GM19468 (cell line): ENCODE data around the gene CLIP2.
"Not testable (repeated sequence)": the region's sequence is repeated elsewhere in the genome, so short reads cannot be mapped to it uniquely, and the experiment has no call there.

Experiments used
- ATAC-seq: cut with Tn5 transposase; IDR thresholded peaks from one replicate; pipeline ENCODE4 v1.9.1; 2021; ENCODE audit warnings: mild to moderate bottlenecking, moderate library complexity, moderate number of reproducible peaks; ENCODE audit not compliant: unreplicated experiment; ENCODE audit errors: extremely low read depth

The CLIP2 gene

DNA sequence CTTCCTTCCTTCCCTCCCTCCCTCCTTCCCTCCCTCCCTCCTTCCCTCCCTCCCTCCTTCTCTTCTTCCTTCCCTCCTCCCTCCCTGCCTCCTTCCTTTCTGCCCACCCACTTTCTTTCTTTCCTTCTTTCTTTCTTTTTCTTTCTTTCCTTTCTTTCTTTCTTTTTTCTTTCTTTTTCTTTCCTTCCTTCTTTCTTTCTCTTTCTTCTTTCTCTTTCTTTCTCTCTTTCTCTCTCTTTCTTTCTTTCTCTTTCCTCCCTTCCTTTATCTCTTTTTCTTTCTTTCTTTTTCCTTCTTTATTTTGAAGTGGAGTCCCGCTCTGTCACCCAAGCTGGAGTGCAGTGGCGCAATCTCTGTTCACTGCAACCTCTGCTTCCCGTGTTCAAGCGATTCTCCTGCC, 130.8 kb downstream of the CLIP2 start:
- no peak for ATAC-seq

DNA sequence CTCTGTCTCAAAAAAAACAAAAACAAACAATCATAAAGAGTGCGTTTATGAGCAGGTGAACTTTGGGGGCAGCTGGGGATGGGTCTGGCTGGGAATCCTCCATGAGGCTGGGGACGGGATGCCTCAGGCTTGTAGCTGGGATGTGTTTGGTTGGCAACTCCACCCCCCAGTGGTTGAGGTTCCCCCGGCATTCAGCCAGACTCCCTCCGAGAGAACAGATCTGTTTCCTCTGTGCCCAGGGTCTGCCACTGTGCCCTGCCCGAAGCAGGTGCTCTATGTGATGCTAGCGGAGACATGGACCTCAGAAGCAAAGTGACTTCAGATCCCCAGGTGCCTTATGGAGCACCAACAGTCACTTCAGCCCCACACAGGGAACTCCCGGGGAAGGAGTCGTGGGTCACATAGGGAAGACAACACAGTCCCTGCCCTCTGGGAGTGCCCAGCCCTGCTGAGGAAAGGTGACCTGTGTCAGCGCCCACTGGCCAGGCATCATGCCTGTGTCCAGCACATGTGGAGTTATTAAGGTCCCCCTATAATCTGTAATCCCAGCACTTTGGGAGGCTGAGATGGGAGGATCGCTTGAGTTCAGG, 135.2 kb downstream of the CLIP2 start:
- no peak for ATAC-seq

DNA sequence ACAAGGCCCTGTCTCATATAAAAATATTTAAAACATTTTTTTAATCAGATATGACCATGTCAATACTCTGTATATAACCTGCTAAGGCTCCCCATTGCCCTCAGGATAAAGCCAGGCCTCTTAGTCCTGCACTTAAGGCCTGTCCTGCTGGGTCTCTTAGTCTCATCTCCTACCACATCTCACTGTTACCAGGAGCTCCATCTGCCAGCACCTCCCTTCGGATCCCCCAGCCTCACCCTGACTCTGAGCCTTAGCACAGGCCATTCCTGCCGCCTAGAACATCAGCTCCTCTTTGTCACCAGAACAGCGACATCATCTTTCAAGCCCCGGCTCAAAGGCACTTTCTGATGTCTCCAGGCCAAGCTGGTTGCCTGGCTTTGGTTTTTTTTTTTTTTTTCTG, 138.8 kb downstream of the CLIP2 start:
- no peak for ATAC-seq

DNA sequence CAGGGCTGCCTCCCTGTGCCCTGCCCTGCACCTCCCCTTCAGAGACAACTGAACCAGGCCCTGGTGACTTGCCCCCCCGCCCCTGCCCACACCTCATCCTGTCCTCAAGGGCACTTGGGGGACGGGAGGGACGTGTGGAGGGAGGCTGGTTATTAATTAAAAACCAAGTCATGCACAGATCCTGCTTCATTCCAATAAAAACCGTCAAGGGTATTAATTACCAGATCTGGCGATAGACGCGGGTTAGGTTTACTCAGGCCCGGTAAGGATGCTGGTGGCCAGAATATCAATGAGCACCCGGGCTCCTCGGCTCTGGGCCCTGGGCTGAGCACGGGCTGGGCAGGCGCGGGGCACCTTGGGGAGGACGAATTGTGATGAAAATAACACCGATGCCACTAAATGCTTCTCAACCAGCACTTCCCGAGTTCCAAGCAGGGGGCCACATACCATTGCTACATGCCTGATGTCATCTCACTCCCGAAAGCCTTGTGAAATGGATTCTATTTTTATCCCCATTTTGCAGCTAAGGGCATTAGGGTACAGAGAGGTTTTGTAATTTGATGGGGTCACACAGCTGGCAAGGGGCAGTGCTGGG, 140.0 kb downstream of the CLIP2 start:
- no peak for ATAC-seq

DNA sequence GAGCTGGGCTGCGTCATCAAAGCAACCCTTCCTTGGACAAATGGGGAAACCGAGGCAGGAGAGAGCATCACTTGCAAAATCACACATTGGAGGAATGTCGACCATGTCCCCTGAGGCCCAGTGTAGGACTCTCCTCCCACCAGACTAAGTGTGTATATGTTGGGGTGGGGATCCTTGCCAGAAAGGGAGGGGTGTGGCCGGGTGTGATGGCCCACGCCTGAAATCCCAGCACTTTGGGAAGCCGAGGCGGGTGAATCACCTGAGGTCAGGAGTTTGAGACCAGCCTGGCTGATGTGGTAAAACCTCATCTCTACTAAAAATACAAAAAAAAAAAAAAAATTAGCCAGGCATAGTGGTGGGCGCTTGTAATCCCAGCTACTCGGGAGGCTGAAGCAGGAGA, 141.2 kb downstream of the CLIP2 start:
- ATAC-seq, result not testable (repeated sequence)

DNA sequence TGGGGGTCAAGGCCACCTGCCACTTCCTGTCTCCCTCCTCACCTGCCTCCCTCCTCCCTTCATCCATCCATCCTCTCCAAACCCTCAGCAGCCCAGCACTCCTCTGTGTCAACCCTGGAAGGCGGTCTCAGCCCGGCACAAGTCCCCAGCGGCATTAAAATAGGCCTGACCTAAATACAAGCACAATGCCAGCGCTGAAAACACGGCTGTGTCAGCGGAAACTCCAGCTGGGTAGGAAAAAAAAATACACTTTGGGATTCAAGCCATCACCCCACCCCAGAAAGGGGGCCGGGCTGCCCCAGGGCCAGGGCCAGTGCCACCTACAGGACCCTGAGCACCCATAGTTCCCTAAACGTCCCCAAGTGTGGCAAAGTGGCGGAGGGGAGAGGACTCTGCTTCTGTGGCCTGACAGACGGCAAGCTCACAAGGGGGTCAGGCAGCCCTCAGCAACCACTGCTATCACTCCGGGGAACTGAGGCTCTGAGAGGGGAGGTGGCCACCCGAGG, 141.8 kb downstream of the CLIP2 start:
- ATAC-seq, result no peak

DNA sequence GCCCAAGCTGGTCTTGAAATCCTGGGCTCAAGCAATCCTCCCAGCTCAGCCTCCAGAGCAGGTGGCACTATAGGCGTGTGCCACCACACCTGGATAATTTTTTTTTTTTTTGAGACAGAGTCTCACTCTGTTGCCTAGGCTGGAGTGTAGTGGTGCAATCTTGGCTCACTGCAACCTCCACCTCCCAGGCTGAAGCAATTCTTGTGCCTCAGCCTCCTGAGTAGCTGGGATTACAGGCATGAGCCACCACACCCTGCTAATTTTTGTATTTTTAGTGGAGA, 148.0 kb downstream of the CLIP2 start:
- not testable (repeated sequence) for ATAC-seq

DNA sequence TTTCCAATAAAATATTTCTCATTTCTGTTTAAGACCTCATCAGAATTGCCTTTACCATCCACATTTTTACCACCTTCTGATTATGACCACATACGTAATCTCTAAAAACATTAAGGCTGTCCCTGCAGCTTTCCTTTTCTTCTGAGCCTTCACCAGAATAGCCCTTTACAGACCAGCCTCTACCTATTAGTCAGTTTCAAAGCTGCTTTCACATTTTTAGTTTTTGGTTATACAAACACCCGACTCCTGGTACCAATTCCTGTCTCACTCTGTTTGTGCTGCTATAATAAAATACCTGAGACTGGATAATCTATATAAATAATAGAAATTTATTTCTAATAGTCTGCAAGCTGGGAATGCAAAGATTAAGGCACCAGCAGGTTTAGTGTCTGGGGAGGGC, 149.1 kb downstream of the CLIP2 start:
- no peak for ATAC-seq

DNA sequence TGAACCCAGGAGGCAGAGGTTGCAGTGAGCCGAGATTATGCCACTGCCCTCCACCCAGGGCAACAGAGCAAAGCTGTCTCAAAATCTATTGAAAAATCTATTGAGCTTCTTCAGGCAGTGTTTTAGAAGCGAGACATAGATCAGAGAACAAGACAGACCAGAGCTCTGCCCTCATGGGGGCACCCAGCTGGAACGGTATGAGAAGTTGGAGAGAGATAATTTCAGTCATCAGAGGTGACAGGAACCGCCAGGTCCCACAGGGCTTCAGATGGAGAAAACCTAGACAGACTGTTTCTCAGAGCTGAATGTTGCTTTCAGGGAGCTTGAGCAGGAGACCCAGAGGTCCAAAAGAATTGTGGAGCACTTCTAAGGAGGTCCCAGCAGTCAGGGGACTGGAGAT, 150.3 kb downstream of the CLIP2 start:
- ATAC-seq, result no peak

DNA sequence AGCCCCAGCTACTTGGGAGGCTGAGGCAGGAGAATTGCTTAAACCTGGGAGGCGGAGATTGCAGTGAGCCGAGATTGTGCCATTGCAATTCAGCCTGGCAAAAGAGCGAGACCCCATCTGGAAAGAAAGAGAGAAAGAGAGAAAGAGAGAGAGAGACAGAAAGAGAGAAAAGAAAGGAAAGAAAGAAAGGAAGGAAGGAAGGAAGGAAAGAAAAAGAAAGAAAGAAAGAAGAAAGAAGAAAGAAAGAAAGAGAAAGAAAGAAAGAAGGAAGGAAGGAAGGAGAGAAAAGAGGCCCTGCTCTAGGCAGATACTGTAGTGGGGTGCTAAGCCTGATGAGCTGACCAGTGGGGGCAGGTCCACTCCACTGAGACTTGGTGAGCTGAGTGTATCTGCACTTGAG, 150.9 kb downstream of the CLIP2 start:
- ATAC-seq, result not testable (repeated sequence)

DNA sequence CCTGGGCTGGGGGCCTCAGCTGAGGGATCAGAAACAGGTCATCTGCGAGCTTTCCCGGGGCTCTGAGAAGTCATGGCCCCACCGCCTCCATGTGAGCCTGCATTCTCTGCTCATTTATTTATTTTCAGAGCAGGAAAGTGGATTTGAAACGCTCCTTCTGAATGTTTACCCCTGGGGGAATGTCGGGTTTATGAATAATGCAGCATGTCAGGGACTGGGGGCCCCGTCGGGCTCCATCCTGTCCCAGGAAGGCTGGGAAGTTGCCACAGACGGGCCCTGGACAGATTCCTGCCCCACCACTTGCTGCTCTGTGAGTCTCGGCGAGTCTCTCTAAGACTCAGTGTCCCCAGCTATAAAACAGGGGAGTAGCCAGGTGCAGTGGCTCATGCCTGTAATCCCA, 152.6 kb downstream of the CLIP2 start:
- no peak for ATAC-seq

DNA sequence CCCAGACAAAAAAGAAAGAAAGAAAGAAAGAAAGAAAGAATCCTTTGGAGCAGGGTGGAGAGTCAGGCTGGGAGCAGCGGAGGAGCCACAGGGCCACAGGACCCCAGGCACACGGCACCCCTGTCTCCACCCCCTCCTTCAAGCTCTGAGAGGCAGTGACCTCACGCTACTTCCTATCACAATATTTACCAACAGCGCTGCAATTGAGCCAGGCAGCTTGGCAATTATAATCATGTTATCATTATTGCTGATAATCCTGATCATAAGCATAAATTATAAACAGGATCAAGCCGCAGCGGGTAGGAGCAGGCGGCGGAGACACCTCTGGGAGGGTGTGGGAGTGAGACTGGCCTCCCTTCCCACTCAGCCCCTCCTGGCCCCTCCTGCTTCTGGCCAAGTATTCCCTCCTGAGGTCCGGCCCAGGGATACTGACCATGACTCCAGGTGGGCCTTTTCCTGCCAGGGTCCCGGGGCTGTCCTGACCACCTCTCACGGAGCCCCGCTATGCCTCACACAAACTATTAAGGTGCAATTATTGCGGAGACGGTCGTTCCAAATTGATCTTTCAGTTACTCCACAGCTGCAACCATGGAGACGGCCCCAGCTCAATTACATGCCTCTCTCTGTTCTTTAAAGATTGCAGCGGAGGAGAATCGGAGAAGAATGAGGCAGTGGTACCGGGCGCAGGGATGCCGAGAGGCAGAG, 154.5 kb downstream of the CLIP2 start:
- ATAC-seq, result no peak

DNA sequence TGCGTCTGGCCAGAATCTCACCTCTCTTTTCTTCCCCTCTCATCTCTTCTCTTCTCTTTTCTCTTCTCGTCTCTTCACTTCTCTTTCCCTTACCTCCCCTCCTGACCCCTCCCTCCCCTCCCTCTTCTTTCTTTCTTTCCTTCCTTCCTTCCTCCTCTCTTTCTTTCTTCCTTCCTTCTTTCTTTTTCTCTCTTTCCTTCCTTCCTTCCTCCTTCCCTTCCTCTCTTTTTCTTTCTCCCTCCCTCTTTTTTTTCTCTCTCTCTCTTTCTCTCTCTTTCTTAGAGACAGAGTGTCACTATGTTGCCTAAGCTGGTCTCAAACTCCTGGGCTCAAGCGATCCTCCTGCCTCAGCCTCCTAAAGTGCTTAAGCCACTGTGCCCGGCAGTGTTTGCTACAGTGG, 159.9 kb downstream of the CLIP2 start:
- ATAC-seq, result no peak

DNA sequence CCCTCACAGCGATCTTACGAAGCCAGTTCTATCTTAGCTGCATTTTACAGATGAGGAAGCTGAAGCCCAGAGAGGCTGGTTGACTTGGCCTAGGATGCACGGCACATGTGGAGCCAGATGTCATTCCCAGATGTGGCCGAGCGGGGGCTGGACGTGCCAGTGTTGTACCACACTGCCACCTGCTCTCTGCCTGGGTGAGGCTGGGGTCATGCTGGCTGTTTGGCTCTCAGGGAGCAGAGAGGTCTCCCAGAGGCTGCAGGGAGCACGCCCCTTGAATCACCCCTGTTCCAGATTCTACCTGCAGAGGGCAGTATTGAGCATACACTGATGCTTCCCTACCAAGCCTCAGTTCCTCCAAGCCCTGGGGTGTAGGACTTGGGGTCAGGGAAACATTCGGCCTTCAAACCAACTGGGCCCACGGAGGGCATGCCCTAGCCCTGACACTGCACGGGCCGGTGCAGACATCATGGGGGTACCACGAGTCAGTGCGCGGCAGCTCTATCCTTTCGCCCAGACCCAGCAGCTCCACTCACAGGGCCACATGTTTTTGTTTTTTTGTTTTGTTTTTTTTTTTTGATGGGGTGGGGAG, 160.7 kb downstream of the CLIP2 start:
- no peak for ATAC-seq

DNA sequence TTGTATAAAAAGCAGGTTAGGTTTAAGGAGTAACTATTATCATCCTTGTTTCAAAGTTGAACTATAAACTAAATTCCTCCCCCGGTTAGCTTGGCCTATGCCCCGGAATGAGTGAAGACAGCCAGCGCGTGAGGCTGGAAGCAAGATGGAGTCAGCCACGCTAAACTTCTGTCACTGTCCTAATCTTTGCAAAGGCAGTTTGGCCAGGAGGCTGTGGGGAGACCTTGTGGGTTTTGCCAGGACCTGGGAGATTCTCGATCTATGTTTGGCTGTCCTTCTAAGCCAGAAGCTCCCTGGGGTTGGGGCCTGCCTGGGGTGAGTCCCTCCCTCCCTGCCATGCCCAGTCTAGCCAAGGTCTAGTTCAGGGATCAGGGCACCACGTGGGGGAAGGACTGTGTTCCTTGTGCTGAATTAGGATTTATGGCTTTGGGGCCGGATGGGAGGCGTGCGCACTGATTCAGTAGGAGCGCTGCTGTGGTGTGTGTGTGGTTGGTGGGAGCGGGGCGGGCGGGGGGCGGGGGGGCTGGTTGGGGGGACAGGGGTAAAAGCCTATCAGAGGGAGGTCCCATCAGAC, 163.6 kb downstream of the CLIP2 start:
- no peak for ATAC-seq

DNA sequence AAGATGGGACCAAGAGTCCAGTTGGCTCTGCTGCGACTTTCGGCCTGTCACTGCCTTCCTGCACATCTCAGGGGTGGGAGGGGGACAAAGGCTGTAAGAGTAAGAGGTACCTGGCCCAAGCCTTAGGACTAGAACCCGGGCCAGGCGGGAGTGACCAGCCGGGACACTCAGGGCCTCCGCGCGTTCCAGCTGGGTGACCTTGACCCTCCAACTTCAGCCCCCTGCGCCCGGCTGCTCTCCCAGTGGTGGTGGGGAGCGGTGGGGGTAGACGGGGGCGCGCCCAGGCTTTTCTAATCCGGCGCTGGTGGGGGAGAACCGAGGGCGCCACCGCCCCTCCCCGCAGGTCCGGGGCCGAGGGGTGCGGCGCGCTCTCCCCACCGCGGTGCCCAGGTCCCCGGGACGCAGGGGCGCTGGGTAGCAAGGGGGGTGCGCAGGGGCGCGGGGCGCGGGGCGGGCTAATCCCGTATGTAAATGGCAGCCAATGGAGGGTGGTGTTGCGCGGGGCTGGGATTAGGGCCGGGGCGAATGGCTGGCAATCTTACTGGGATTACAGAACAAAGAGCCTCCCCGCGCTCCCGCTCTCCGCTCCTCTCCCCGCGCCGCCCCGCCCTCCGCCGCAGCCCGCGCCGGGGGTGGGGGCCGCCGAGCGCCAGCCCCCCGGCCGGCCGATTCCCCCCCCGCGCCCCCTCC, 164.3 kb downstream of the CLIP2 start, which contains the start of gene GTF2IRD1:
Gene GTF2IRD1 (plus strand): TSS at position 585 of the 690 bp plus-strand sequence. CDS start 54,175 bp downstream, outside the sequence.
- ATAC-seq, result no peak

DNA sequence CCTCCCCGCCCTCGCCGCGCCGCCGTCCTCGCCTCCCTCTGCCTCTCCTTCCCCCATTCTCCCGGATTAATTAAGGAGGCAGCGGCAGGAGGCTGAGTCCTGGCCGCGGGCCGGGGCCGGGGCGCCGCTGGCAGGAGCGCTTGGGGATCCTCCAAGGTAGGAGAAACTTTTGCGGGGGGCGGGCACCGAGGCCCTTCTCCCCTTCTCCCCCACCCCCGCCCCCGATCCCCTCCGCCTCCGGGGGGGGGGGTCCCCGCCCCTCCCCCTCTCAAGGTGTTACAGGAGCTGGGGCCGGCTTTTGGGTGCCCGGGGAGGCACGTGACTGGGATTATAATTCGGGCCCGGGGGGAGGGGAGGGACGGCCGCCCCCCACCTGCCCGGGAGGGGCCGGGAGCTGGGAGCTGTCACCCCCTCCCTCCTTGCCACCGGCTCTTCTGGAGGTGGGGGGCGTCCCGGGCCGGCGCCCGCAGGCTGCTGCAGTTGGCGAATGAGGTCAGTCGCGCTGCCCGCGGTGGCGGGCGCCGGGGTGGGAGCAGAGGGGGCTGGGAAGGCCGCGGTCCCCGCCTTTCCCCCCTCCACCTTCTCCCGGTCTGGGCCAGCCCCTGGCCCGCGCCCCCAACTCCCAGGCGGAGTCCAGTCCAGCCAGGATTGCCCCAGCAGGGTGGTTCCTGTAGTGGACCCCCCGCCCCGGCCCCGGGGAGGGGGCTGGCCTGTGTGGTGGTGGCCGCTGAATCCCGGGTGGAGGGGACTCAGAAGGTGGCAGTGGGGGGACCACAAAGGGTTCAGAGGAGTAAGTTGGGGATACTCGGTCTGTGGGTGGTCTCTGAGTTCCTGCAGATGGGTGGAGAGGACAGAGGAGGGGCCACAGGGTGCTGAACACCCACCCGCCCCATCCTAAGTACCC, 165.1 kb downstream of the CLIP2 start:
- ATAC-seq, result no peak

DNA sequence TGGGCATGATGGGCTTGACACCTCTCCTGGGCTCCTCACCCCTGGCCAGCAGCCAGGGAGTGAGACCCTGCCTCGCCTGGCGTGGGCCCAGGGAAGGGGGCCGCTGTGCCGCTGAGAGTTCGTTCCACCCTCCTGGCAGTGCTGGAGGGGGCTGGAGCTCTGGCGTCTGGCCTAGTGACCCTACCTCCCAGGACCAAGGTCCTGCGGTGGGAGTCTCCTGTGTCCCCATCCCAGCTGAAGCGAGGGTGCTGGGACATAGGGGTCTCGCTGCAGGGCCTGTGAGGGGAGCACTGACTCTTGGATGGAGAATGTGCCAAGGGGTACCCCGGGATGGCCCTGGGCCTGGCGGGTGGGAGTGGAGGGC, 165.7 kb downstream of the CLIP2 start:
- ATAC-seq, result no peak

DNA sequence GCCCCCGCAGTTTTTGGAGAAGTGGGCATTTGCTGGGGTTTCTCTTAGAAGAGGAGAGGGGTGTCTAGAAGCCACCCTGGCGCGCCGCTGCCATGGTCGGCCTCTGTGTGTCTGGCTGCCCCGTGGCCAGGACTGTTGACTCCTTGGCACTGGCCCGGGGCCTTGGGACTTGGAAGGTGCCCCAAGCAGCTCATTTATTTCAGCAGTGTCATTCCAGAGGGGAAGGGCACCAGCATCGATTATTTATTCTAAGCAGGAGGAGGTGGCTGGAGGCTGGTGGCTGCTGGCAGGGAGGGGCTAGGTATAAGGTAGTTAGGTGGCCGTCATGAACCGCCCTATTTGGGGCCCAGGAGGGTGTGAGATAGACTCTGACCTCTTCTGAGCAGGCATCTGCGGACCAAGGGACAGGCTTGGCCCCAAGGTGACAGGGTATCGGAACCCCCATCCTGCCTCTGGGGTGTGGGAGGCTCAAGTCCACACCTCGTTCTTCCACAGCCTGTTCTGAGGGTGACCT, 166.1 kb downstream of the CLIP2 start:
- no peak for ATAC-seq
